ENCODE measurements around the gene RABGGTB.

DNA sequence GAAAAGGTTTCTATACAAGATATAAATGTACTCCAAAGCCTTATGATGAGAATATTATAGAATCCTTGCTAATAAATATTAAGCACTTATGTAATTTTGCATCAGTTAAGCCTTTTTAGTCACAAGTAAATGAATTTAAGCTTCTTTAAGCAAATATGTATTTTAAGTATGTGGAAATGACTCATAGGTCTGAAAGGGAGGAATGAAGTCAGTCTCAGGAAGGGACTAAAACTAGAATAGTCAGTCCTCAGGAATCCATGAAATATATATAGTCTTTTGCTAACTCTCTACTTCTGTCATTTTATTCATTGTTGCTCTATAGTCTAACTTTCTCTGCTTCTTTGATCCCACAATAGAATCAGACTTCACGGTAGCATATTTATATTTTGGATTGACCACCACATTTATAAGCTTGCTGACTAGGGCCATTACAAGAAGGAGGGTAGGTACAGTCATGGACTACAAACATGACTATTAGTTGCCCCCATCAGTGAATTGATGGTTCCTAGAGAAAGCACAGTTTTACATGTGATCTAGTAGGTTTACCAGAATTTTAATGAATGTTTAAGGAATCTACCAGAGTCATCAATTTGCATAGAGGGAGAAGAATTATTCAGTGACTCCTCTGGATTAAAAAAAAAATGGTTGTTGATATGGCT is 20.2 kb upstream of the RABGGTB start:
- TF ChIP-seq, protein P1, sequence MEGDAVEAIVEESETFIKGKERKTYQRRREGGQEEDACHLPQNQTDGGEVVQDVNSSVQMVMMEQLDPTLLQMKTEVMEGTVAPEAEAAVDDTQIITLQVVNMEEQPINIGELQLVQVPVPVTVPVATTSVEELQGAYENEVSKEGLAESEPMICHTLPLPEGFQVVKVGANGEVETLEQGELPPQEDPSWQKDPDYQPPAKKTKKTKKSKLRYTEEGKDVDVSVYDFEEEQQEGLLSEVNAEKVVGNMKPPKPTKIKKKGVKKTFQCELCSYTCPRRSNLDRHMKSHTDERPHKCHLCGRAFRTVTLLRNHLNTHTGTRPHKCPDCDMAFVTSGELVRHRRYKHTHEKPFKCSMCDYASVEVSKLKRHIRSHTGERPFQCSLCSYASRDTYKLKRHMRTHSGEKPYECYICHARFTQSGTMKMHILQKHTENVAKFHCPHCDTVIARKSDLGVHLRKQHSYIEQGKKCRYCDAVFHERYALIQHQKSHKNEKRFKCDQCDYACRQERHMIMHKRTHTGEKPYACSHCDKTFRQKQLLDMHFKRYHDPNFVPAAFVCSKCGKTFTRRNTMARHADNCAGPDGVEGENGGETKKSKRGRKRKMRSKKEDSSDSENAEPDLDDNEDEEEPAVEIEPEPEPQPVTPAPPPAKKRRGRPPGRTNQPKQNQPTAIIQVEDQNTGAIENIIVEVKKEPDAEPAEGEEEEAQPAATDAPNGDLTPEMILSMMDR (IDR thresholded peaks at IDR 0.05; ENCODE audit: insufficient read depth, low read length), result no peak
- no peak for TF ChIP-seq GABPA (IDR thresholded peaks at IDR 0.05; ENCODE audit: low read depth)
- no peak for TF ChIP-seq REST (IDR thresholded peaks at IDR 0.05; ENCODE audit: insufficient replicate concordance, low read depth)
